ENCODE data around the gene INPP4A. TPM values are rescaled to one million over a fixed set of nuclear protein-coding genes. Genes with fewer than 3 reads are reported as not detected.
A peak's percentile ranks its signal among the peaks of the same experiment; 100 is the strongest.

INPP4A gene
- total RNA-seq, 4 donors from 2014 or later = 13.6 to 25.2 (median 17.2) TPM

- Histone ChIP-seq H3K27me3 (no peaks in the 10 kb centered on the region), H3K27ac (no peak overlapping the region), H3K4me3 (no peak overlapping the region), H3K36me3 (peaks cover 59% of the 10 kb centered on the region), H3K9me3 (no peaks in the 10 kb centered on the region), H3K4me1 (no peaks in the 10 kb centered on the region)
- no peak for DNase-seq (ENCODE audit: low spot score in 2 of 2)
- WGBS = 78% methylated on average over 12 of the region's 17 CpGs
- TF ChIP-seq, protein P1, sequence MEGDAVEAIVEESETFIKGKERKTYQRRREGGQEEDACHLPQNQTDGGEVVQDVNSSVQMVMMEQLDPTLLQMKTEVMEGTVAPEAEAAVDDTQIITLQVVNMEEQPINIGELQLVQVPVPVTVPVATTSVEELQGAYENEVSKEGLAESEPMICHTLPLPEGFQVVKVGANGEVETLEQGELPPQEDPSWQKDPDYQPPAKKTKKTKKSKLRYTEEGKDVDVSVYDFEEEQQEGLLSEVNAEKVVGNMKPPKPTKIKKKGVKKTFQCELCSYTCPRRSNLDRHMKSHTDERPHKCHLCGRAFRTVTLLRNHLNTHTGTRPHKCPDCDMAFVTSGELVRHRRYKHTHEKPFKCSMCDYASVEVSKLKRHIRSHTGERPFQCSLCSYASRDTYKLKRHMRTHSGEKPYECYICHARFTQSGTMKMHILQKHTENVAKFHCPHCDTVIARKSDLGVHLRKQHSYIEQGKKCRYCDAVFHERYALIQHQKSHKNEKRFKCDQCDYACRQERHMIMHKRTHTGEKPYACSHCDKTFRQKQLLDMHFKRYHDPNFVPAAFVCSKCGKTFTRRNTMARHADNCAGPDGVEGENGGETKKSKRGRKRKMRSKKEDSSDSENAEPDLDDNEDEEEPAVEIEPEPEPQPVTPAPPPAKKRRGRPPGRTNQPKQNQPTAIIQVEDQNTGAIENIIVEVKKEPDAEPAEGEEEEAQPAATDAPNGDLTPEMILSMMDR (IDR thresholded peaks at IDR 0.05) = no peak
- no peak for TF ChIP-seq POLR2A (IDR thresholded peaks at IDR 0.05)
Measured at GRCh38 chr2:98564541-98565132, 120.0 kb downstream of the INPP4A start.

DNA sequence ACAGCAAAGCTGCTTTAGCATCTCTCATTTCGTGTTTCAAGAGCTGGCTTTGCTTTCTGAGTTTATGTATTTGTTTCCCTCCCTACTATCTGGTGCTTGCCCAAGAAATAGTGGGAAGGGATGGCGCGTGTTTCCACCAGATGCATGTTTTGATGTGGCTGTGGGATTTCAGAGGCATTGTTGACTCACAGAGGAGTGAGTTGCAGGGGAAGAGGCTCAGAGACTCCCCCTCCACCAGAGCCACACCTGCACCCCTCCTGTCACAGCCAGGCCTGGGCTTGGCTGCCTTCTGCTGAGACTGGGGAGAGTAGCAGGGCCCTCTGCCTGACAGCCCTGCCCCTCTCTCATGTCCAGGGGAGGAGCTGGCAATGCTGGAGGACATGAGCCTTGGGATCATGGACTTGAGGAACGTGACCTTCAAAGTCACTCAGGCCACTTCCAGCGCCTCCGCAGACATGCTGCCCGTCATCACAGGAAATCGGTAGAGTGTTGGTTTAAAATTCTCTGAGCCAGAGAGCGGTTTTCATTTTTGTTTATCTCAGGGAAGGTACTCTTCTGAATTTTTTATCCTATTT lies 120.7 kb downstream of the INPP4A start:
- no peak for TF ChIP-seq POLR2A (IDR thresholded peaks at IDR 0.05)
- TF ChIP-seq, protein P1 (IDR thresholded peaks at IDR 0.05) = no peak
- no peak for TF ChIP-seq POLR2AphosphoS5 (IDR thresholded peaks at IDR 0.05)
- no peak overlapping the region for H3K27ac ChIP-seq
- H3K4me1 ChIP-seq = no peaks in the 10 kb centered on the region
- peaks cover 63% of the 10 kb centered on the region for H3K36me3 ChIP-seq
- no peaks in the 10 kb centered on the region for H3K27me3 ChIP-seq
- DNase-seq (ENCODE audit: low spot score in 2 of 2) = no peak
- no peaks in the 10 kb centered on the region for H3K9me3 ChIP-seq
- WGBS = 88% methylated on average over 9 of the region's 9 CpGs
- no peak overlapping the region for H3K4me3 ChIP-seq

GRCh38 chr2:98565941-98566340 lies 121.3 kb downstream of the INPP4A start:
- 99% methylated on average over 19 of the region's 19 CpGs for WGBS
- Histone ChIP-seq H3K27ac (no peak overlapping the region), H3K4me3 (no peak overlapping the region), H3K9me3 (no peaks in the 10 kb centered on the region), H3K36me3 (peaks cover 64% of the 10 kb centered on the region), H3K4me1 (no peaks in the 10 kb centered on the region), H3K27me3 (no peaks in the 10 kb centered on the region)
- no peak for TF ChIP-seq POLR2A (IDR thresholded peaks at IDR 0.05)
- no peak for TF ChIP-seq EP300 (IDR thresholded peaks at IDR 0.05)
- TF ChIP-seq, protein P1 (IDR thresholded peaks at IDR 0.05) = no peak
- no peak for TF ChIP-seq POLR2AphosphoS5 (IDR thresholded peaks at IDR 0.05)
- DNase-seq (ENCODE audit: low spot score in 2 of 2) = no peak

DNA sequence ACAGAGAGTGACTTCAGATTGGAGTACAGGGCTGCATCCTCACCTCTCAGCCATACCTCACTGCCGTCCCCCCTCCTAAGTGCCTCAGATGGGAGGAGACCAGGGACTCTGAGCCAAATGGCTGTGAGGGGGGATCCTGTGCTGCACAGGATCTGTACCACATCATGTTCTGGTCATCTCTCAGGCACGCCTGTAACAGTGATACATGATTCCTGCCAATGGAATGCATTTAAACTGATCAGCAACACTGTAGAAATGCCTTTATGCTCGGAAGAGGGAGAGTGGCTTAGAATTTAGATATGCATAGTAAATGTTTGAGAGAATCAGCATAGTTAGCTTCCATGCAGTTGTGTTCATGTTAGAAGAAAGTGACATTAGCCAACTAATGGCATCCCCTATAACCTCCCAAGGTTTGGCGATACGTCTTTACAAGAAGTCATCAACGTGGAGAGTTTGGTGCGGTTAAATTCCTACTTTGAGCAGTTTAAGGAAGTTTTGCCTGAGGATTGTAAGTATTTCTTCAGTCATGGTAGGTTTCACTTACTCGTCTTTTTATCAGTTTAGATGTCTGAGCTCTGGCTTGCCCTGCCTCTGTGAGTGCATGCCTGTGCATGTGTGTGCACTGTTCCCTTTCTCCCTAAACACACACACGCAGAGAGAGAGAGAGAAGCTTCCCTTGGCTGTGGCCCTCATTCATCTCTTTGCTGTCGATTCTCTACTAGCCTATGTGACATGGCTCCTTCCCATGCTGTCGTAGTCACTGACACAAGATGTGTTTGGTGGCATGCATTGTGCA lies 123.7 kb downstream of the INPP4A start:
- no peak for TF ChIP-seq EP300 (IDR thresholded peaks at IDR 0.05)
- TF ChIP-seq POLR2AphosphoS5 (IDR thresholded peaks at IDR 0.05) = no peak
- TF ChIP-seq, protein P1 (IDR thresholded peaks at IDR 0.05) = no peak
- TF ChIP-seq POLR2A (IDR thresholded peaks at IDR 0.05) = no peak
- Histone ChIP-seq H3K36me3 (peaks cover 86% of the 10 kb centered on the region), H3K4me1 (no peaks in the 10 kb centered on the region)

DNA sequence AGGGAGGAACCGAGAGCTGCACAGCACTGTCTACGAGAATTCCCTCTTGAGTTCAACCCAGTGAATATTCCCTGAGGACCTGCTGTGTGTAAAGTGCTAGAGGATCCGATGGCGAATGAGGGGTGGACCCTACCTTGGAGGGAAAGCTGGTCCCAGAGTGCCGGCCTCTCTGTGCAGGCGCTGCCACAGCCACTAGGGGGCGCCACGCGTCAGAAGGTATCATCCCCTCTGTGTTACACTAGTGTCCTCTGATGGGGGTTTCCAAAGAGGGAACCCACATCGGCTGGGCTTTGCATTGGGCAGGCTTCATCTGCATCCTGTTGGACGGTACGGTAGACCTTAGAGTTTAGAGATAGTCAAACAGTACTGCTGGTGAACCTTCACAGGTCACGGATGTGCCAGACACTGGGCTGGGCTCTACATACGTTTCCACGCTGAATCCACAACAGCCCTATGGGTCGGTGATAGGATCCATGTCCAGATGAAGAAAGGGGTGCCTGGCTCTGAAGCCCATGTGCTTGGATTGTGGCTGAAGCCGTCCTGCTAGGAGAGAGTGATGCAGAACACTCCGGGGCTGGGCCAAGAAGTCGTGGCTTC lies 124.6 kb downstream of the INPP4A start:
- peaks cover 91% of the 10 kb centered on the region for H3K36me3 ChIP-seq
- no peak overlapping the region for H3K27ac ChIP-seq
- no peaks in the 10 kb centered on the region for H3K9me3 ChIP-seq
- 73% methylated on average over 18 of the region's 19 CpGs for WGBS
- no peak overlapping the region for H3K4me3 ChIP-seq
- TF ChIP-seq, protein P1 (IDR thresholded peaks at IDR 0.05) = peak; percentile 34 to 84
- no peak for TF ChIP-seq EP300 (IDR thresholded peaks at IDR 0.05)
- no peak for TF ChIP-seq POLR2A (IDR thresholded peaks at IDR 0.05)
- TF ChIP-seq POLR2AphosphoS5 (IDR thresholded peaks at IDR 0.05) = no peak
- no peaks in the 10 kb centered on the region for H3K4me1 ChIP-seq
- DNase-seq (ENCODE audit: low spot score in 2 of 2) = no peak
- H3K27me3 ChIP-seq = no peaks in the 10 kb centered on the region

More for the DNA sequence above, 123.7 kb downstream of the INPP4A start:
- Histone ChIP-seq H3K9me3 (no peaks in the 10 kb centered on the region), H3K4me3 (no peak overlapping the region), H3K27ac (no peak overlapping the region), H3K27me3 (no peaks in the 10 kb centered on the region)
- WGBS = 65% methylated on average over 11 of the region's 11 CpGs
- no peak for DNase-seq (ENCODE audit: low spot score in 2 of 2)
